Chondrocyte (in vitro differentiated cells): ENCODE measurements around the gene MPC2. TPM values are rescaled to one million over a fixed set of nuclear protein-coding genes. Genes with fewer than 3 reads are reported as not detected.
A peak's percentile ranks its signal among the peaks of the same experiment; 100 is the strongest.
"Not testable (repeated sequence)": the region's sequence is repeated elsewhere in the genome, so short reads cannot be mapped to it uniquely, and the experiment has no call there.

Experiments
- DNase-seq: peaks from one replicate; pipeline ENCODE4 v3.0.0; 2021; ENCODE audit warnings: mixed read lengths, low spot score
- H3K27ac Mint-ChIP-seq: one replicate; pipeline ENCODE4 v1.8.0; 2021; ENCODE audit warnings: mild to moderate bottlenecking, moderate library complexity, mixed read lengths; ENCODE audit not compliant: unreplicated experiment
- H3K27me3 Mint-ChIP-seq: 2 replicates; pipeline ENCODE4 v1.8.0; 2021; ENCODE audit warnings: low read depth, mixed read lengths
- H3K36me3 Mint-ChIP-seq: 2 replicates; pipeline ENCODE4 v1.8.0; 2021; ENCODE audit warnings: low read depth, mixed read lengths
- H3K4me1 Mint-ChIP-seq: 2 replicates; pipeline ENCODE4 v1.8.0; 2021; ENCODE audit warnings: low read depth, mild to moderate bottlenecking, mixed read lengths
- H3K4me3 Mint-ChIP-seq: one replicate; pipeline ENCODE4 v1.8.0; 2021; ENCODE audit warnings: mild to moderate bottlenecking, moderate library complexity, mixed read lengths; ENCODE audit not compliant: unreplicated experiment
- H3K9me3 Mint-ChIP-seq: 2 replicates; pipeline ENCODE4 v1.8.0; 2021; ENCODE audit warnings: low read depth, mixed read lengths
- total RNA-seq: library from RNA; stranded (reverse); gene quantifications from 3 replicates; pipeline ENCODE4 v1.2.1, GENCODE V29; 2021
- TF ChIP-seq, protein P1 (sequence below): fragments of 200-600 bp; sonication (generic); IDR thresholded peaks from 2 replicates; pipeline ENCODE4 v1.5.0; 2021; ENCODE audit warnings: antibody characterized with exemption, mild to moderate bottlenecking, moderate library complexity

MPC2 gene
- total RNA-seq, 1 donor from 2014 or later = 50.4 TPM

DNA sequence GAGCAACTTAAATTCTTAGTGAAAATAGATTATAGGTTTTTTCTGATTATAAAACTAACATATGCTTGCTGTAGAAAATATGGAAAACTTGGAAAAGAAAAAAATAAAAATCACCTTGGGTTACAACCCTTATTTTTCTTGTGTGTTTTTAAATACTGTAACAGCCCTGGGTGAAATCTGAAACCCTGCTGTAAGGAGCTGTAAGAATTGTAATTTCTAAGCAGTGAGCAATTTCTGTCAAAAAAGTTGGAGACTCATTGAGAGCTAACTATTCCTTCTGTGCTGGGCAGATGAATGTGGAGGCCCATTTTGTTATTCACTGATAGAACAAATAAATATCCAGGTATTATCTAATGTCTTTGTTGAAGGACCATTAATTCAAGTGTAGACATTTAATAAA is 65.5 kb downstream of the MPC2 start:
- peak overlapping the region; percentile 12 for H3K27ac Mint-ChIP-seq
- no peak overlapping the region for H3K4me3 Mint-ChIP-seq
- no peaks in the 10 kb centered on the region for H3K36me3 Mint-ChIP-seq
- no peak for DNase-seq
- TF ChIP-seq, protein P1, sequence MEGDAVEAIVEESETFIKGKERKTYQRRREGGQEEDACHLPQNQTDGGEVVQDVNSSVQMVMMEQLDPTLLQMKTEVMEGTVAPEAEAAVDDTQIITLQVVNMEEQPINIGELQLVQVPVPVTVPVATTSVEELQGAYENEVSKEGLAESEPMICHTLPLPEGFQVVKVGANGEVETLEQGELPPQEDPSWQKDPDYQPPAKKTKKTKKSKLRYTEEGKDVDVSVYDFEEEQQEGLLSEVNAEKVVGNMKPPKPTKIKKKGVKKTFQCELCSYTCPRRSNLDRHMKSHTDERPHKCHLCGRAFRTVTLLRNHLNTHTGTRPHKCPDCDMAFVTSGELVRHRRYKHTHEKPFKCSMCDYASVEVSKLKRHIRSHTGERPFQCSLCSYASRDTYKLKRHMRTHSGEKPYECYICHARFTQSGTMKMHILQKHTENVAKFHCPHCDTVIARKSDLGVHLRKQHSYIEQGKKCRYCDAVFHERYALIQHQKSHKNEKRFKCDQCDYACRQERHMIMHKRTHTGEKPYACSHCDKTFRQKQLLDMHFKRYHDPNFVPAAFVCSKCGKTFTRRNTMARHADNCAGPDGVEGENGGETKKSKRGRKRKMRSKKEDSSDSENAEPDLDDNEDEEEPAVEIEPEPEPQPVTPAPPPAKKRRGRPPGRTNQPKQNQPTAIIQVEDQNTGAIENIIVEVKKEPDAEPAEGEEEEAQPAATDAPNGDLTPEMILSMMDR = no peak
- H3K9me3 Mint-ChIP-seq = no peaks in the 10 kb centered on the region
- peaks cover 7% of the 10 kb centered on the region for H3K4me1 Mint-ChIP-seq
- no peaks in the 10 kb centered on the region for H3K27me3 Mint-ChIP-seq

DNA sequence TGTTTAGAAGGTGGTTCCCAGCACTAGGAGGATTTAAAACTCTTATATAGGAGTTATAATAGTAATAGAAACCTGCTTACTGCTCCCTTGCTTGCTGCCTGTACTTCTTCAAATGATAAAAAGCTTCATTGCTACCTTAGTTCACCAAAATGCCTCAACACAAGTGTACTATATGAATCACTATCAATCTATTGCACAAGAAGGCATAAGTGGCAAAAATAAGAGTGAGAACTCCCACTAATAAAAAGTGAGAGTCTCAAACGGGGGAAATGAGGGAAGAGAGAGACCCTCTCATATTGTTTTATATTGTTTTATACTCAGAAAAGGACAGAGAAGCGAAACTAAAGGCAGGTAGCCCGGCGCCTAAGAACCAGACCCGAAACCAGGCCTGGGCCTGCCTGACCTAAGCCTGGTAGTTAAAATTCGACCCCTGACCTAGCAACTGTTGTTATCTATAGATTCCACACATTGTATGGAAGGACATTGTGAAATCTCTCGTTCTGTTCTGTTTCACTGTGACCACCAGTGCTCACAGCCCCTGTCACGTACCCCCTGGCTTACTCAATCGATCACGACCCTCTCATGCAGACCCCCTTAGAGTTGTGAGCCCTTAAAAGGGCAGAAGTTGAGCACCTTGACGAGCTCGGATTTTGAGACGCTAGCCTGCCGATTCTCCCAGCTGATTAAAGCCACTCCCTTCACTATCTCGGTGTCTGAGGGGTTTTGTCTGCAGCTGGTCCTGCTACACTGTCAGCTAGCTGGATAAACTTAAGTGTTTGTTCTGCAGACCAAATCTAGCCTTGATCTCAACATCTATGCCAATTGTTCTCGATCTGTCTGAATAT is 67.5 kb downstream of the MPC2 start:
- not testable (repeated sequence) for H3K36me3 Mint-ChIP-seq, H3K4me3 Mint-ChIP-seq, H3K4me1 Mint-ChIP-seq, H3K27me3 Mint-ChIP-seq, DNase-seq, H3K27ac Mint-ChIP-seq, H3K9me3 Mint-ChIP-seq

DNA sequence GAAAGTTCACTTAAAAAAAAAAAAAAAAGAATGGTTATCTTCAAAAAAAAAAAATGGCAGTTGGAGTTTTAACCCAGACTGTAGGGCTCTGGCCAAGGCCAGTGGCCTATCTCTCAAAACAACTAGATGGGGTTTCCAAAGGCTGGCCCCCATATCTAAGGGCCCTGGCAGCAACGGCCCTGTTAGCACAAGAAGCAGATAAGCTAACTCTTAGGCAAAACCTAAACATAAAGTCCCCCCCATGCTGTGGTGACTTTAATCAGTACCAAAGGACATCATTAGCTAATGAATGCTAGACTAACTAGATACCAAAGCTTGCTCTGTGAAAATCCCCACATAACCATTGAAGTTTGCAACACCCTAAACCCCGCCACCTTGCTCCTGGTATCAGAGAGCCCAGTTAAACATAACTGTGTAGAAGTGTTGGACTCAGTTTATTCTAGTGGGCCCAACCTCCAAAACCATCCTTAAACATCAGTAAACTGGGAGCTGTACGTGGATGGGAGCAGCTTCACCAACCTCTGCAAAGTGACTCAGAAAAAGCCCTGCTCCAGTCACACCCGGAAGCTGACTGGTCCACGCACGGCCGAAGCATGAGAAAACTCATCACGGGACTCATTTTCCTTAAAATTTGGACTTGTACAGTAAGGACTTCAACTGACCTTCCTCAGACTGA is 70.0 kb downstream of the MPC2 start:
- H3K4me1 Mint-ChIP-seq, H3K9me3 Mint-ChIP-seq, H3K27ac Mint-ChIP-seq, H3K27me3 Mint-ChIP-seq, DNase-seq, H3K4me3 Mint-ChIP-seq, H3K36me3 Mint-ChIP-seq: not testable (repeated sequence)

Other genes starting within 250 kb of the MPC2 start
- 195 to 215 TPM (median 198 TPM) in 3 replicates for gene MPZL1, start 215.1 kb downstream of the MPC2 start, total RNA-seq
- gene ADCY10, start 22.9 kb downstream of the MPC2 start, total RNA-seq = 0.07 to 0.51 TPM (median 0.10 TPM) in 3 replicates
- gene DCAF6, start 389 bp downstream of the MPC2 start, total RNA-seq = 48.0 to 53.2 TPM (median 49.4 TPM) in 3 replicates
- gene GPR161, start 199.9 kb upstream of the MPC2 start, total RNA-seq = 30.8 to 33.5 TPM (median 32.8 TPM) in 3 replicates
- 37.2 to 38.7 TPM (median 37.4 TPM) in 3 replicates for gene TIPRL, start 241.9 kb upstream of the MPC2 start, total RNA-seq